ENCODE measurements around the gene PPP6R2. TPM values are rescaled to one million over a fixed set of nuclear protein-coding genes. Genes with fewer than 3 reads are reported as not detected.
A peak's percentile ranks its signal among the peaks of the same experiment; 100 is the strongest.

Gene PPP6R2
- total RNA-seq, 4 donors from 2014 or later, result 82.8 to 201 (median 111) TPM

- no peaks in the 10 kb centered on the region for H3K36me3 ChIP-seq
- TF ChIP-seq, protein P1, sequence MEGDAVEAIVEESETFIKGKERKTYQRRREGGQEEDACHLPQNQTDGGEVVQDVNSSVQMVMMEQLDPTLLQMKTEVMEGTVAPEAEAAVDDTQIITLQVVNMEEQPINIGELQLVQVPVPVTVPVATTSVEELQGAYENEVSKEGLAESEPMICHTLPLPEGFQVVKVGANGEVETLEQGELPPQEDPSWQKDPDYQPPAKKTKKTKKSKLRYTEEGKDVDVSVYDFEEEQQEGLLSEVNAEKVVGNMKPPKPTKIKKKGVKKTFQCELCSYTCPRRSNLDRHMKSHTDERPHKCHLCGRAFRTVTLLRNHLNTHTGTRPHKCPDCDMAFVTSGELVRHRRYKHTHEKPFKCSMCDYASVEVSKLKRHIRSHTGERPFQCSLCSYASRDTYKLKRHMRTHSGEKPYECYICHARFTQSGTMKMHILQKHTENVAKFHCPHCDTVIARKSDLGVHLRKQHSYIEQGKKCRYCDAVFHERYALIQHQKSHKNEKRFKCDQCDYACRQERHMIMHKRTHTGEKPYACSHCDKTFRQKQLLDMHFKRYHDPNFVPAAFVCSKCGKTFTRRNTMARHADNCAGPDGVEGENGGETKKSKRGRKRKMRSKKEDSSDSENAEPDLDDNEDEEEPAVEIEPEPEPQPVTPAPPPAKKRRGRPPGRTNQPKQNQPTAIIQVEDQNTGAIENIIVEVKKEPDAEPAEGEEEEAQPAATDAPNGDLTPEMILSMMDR (IDR thresholded peaks at IDR 0.05), result no peak
- no peak for TF ChIP-seq POLR2A (IDR thresholded peaks at IDR 0.05)
Measured at GRCh38 chr22:50477923-50478322, 134.8 kb downstream of the PPP6R2 start.

DNA sequence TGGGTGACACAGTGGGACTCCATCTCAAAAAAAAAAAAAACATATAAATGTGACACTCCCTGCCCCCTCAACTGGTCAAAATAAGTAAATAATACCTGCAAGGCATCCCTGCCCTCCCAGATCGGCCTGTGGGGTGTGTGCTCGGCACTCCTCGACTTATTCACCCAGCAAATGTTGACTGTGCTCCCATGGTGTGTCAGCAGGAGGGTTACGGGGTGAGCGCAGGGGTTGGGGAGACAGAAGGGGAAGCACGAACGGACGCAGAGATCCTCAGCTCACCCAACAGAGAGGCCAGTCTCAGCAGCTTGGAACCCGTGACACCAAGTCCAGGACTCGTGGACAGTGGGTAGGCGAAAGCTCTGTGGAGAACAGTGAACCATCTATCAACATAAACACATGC lies 136.6 kb downstream of the PPP6R2 start:
- no peak overlapping the region for H3K4me3 ChIP-seq
- no peak overlapping the region for H3K27ac ChIP-seq
- peaks cover 0 to 22% of the 10 kb centered on the region in 2 donors for H3K27me3 ChIP-seq
- no peaks in the 10 kb centered on the region for H3K9me3 ChIP-seq
- H3K4me1 ChIP-seq, result peaks cover 0 to 44% (median 21%) of the 10 kb centered on the region in 4 donors
- no peak for DNase-seq
- TF ChIP-seq, protein P1 (IDR thresholded peaks at IDR 0.05), result no peak
- TF ChIP-seq POLR2A (IDR thresholded peaks at IDR 0.05), result no peak
- H3K36me3 ChIP-seq, result no peaks in the 10 kb centered on the region

More at GRCh38 chr22:50477923-50478322, 134.8 kb downstream of the PPP6R2 start:
- H3K9me3 ChIP-seq, result no peaks in the 10 kb centered on the region
- peaks cover 0 to 38% (median 22%) of the 10 kb centered on the region in 4 donors for H3K4me1 ChIP-seq
- H3K27me3 ChIP-seq, result peaks cover 0 to 22% of the 10 kb centered on the region in 2 donors
- no peak for DNase-seq
- H3K4me3 ChIP-seq, result no peak overlapping the region
- H3K27ac ChIP-seq, result no peak overlapping the region

DNA sequence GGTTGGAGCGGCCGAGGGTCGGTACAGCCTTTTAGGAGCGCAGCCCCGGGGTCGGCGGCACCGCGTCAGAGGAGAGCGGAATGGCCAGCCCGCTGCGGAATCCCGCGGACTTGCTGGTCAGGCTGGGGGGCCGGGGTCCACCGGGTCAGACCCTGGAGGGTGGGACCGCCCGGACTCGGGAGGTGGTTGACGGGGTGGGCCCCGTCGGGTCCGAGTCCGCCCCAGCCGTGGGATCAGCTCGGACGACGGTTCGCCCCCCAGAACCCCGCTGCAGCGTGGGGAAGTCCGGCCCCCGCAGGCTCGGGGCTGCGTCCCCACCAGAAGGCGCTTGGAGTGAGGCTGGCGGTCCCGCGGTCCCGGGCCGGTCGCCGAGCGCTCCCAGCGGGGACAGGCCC lies 137.9 kb downstream of the PPP6R2 start:
- no peaks in the 10 kb centered on the region for H3K36me3 ChIP-seq
- peaks cover 0 to 22% of the 10 kb centered on the region in 2 donors for H3K27me3 ChIP-seq
- H3K4me3 ChIP-seq, result peak overlapping the region; percentile 61 to 94 (median 71)
- H3K9me3 ChIP-seq, result no peaks in the 10 kb centered on the region
- no peak for DNase-seq
- peak overlapping the region in 2 of 4 donors; percentile 80 to 85 for H3K27ac ChIP-seq
- peaks cover 0 to 41% (median 20%) of the 10 kb centered on the region in 4 donors for H3K4me1 ChIP-seq
- TF ChIP-seq POLR2A (IDR thresholded peaks at IDR 0.05), result no peak
- TF ChIP-seq, protein P1 (IDR thresholded peaks at IDR 0.05), result no peak

DNA sequence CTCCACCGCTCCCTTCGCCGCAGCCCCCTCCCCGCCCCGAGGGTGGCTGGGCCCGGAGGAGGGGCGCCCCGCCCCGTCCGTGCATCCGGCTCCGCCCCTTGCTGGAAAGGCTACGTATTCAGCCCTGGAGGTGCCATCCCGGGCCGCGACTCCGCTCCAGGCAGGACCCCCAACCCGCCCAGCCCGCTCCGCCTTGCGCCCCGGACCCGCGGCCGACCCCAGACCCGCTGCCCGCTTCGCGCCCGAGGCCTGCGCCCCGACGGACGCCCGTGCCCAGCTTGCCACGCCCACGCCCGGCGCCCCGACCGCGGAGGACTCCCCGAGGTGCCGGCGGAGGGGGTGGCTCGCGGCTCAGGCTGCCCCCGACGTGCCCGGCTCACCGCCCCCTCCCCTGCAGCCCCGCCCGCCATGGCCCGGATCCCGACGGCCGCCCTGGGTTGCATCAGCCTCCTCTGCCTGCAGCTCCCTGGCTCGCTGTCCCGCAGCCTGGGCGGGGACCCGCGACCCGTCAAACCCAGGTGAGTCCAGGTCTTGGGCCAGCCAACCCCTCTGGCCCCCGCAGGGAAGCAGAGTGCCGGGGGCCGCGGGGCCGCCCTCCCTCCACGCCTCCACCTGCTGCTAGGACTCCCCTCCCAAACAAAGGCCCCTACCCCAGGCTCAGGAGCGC lies 138.4 kb downstream of the PPP6R2 start, which contains the start of gene ADM2:
ADM2 (plus strand) TSS at position 104 of the 667 bp plus-strand sequence; CDS start at position 409, 305 bp downstream.
- DNase-seq, result peak; percentile 61 to 85 (median 70)
- Histone ChIP-seq H3K4me3 (peak within 1 kb of the TSS; percentile 61 to 94 (median 71)), H3K27me3 (peaks cover 0 to 22% of the 10 kb centered on the region in 2 donors), H3K36me3 (no peaks in the 10 kb centered on the region), H3K4me1 (peaks cover 0 to 41% (median 20%) of the 10 kb centered on the region in 4 donors), H3K27ac (peak within 1 kb of the TSS; percentile 30 to 85 (median 75)), H3K9me3 (no peaks in the 10 kb centered on the region)
- no peak for TF ChIP-seq POLR2A (IDR thresholded peaks at IDR 0.05)
- TF ChIP-seq, protein P1 (IDR thresholded peaks at IDR 0.05), result no peak

GRCh38 chr22:50482107-50483074 lies 139.3 kb downstream of the PPP6R2 start:
- TF ChIP-seq POLR2A (IDR thresholded peaks at IDR 0.05), result peak; percentile 11 to 52
- TF ChIP-seq, protein P1 (IDR thresholded peaks at IDR 0.05), result no peak
- Histone ChIP-seq H3K9me3 (no peaks in the 10 kb centered on the region), H3K27ac (peak overlapping the region; percentile 30 to 85 (median 75)), H3K27me3 (peaks cover 0 to 22% of the 10 kb centered on the region in 2 donors), H3K4me1 (peaks cover 0 to 41% (median 20%) of the 10 kb centered on the region in 4 donors), H3K4me3 (peak overlapping the region; percentile 61 to 94 (median 71)), H3K36me3 (no peaks in the 10 kb centered on the region)
- DNase-seq, result peak in 1 of 3 donors; percentile 69
